CD4-positive, alpha-beta T cell treated with Interleukin-21 for 1 hour (primary cell): Measurements from ENCODE around the gene TTC7B.

Source experiments
- DNase-seq: peaks from one replicate; pipeline ENCODE4 v3.0.0-alpha.2; 2020

The TTC7B gene

GRCh38 chr14:90570461-90570860 is 245.8 kb downstream of the TTC7B start:
- DNase-seq: no peak

DNA sequence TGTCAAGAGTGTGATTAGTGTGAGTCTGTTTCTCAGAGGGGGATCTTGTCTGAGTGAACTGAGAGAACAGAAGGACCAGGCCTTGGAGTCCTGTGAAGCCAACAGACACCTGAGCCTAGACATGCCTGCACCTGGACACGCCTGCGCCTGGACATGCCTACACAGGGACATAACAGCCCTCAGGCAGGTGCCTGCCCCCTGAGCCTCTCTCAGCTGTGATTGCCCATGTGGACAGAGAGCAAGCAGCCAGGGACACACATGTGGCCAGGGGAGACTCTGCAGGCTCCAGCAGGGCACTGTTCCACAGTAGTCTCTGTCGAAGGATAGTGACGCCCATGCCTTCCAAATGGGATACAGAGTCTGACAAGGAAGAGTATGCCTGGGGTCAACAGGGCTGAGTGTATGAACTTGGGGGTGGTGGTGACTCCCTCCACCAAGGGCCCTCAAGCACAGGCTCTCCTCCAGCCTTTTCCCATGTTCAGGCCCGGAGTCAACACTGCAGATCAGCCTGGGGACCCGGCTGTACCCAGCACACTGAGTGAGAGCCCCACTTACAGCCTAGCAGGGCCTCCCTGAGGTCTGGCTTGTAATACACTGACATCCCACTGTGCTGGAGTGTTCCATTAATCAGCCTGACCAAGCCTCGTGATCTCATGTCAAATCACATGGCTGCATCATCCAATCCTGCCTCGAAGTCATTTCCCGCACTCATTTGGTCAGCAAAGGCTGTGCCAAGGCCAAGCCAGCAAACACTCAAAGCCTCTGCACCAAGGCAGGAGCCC is 246.4 kb downstream of the TTC7B start:
- no peak for DNase-seq

GRCh38 chr14:90569201-90569600 is 247.0 kb downstream of the TTC7B start:
- no peak for DNase-seq

GRCh38 chr14:90568405-90568804 is 247.8 kb downstream of the TTC7B start:
- DNase-seq: no peak

- DNase-seq: no peak
Measured at GRCh38 chr14:90567991-90568390, 248.2 kb downstream of the TTC7B start.

GRCh38 chr14:90567191-90567590 is 249.0 kb downstream of the TTC7B start:
- DNase-seq: no peak

DNA sequence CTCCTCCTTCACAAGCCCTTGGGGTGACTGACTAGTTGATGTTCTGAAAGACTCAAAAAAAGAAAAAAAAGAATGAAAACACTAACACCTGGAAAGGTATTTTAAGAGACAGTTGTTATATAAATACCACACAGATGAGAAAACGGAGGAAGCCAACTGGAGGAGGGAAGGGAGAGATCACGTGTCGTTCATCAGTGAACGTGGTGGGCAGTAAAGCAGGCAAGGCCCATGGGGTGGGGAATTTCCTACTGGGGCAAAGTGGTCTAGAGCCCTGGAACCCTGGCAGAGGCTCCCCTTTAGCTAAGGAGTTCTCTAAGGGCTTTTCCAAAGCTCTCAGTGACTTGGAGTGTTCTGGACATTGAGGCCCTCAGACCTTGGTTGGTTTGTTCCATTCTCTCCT is 249.7 kb downstream of the TTC7B start:
- no peak for DNase-seq

- DNase-seq: no peak
Measured at GRCh38 chr14:90564496-90564895, 251.7 kb downstream of the TTC7B start.

DNA sequence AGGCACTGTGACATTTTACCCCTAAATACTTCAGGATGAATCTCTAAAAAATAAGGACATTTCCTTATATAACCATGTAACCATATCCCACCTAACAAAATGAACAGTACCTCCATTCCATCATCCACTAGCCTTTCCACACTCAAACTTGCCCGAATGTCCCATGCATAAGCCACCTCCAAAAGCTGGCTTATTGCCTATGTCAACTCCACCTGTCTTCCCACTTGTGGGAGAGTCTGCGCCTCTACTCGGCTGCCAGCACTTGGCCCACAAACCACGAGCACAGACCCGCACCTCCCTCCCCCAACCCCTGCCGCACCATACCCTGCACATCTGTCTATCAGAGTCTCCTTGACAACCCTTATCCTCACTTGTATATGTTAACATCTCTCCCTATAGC is 253.6 kb downstream of the TTC7B start:
- no peak for DNase-seq

GRCh38 chr14:90561920-90562319 is 254.3 kb downstream of the TTC7B start:
- DNase-seq: no peak

- DNase-seq: no peak
Measured at GRCh38 chr14:90560991-90561390, 255.2 kb downstream of the TTC7B start.

DNA sequence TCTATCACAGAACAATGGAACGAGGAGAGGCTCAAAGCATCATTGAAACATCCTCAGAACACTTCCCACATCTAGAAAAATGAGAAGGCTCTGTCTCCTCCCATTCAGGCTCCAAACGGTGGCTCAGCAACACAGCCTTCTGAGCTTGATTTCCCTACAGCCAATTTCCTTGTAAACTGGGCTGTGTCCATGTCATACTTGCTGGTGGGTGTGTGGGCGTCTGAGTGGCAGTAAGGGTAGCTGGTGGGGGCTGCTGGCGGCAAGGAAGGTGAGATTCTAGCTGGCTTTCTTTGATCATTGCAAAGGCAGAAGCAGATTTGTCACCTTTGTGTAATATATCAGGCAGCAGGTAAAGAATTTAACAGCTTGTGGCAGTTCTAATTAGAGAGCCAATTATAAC is 255.7 kb downstream of the TTC7B start:
- DNase-seq: no peak

DNA sequence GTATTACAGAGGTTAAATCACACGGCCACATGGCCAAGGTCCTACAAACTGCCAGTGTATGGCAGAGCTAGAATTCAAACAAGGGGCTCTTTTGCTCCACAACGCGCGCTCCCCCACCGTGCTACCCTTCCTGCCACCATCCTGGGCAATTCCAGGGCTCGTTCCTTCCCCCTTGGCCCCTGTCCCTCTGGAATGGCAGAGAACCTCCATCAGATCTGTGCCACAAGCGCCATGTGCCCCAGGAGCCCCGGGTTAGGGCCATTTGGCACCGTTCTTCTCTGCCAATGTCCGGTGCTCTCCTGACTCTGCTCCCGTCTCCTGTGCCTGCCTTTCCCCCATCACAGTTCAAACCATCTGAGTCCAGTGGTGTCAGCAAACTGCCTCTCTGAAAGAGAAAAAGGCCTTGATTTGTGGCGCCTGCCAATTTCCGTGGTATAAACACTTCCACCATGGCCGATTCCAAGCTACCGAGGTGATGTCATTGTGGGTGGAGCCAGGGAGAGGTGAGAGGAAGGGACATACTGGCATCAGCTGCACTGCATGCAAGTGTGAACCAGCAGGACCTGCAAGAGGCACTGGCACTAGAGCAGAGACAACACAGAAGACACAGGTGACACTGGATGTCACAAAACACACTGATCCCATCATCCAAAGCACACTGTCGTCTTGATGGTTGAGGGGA is 256.3 kb downstream of the TTC7B start:
- no peak for DNase-seq

DNA sequence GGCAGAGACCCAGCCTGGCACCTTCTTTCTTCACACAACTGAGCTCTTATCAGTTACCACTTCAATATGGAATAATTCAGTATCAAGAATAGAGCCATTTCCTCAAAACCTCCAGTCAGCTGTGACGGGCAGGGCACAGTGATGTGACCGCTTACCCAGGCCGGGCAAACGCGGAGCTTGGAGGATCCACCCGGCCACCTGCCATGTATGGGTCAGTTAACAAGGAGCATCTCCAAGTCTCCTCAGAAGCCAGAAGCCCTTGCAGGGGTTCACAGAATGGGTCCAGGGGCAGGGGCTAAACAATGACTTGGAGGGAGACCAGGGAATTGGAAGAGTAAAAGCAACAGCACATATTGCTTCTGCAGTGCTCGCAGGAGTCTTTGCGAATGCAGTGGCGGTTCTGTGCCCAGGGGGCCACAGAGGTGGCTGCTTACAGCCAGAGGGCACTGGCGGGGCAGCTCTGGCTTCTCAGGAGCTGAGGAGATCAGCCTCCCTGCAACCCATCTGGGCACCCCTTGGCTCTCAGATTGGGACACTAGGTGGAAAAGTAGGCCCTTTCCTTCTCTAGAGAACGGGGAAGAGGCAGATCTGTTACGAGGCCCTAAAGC is 257.1 kb downstream of the TTC7B start:
- DNase-seq: no peak

DNA sequence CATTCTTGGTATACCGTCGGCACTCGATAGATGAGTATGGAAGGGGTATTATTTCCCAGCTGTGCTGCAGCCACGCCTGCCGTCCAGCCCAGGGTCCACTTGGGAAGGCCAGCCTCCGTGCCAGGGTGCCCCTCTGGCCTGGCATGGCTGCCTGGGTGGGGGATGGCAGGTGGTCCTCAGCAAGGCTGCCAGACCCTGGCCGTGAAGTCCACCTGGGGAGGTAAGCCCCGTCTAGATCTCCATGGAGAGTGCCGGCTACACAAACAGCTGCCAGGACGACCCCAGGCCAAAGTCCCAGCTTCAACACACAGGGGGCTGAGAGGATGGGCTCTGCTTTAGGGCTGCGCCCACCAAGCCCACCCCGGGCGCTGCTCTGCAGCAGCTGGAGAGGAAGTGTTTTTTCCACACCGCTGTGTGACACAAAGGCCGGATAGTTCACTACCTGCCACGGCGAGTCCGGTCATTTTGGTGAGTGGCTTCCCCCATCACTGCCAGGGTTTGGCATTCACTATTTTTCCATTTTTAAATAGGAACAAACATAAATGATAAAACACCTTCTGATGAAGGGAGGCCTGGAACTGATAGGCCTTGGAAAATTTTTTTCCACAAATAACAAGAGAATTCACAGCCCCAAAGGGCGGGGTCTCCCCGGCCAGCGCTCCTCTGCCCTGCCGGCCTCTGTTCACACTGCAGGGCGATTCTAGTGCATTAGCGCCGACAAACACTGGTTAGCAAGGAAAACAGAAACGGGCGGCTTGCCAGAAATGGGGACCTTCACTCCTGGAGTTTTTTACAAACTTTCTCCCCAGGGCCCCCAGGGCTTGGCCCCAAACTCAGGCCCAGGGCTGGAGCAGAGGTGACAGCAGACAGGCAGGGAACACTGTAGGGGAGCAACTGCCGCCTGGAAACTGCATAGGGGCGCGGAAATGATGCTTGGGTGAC is 257.9 kb downstream of the TTC7B start:
- no peak for DNase-seq

DNA sequence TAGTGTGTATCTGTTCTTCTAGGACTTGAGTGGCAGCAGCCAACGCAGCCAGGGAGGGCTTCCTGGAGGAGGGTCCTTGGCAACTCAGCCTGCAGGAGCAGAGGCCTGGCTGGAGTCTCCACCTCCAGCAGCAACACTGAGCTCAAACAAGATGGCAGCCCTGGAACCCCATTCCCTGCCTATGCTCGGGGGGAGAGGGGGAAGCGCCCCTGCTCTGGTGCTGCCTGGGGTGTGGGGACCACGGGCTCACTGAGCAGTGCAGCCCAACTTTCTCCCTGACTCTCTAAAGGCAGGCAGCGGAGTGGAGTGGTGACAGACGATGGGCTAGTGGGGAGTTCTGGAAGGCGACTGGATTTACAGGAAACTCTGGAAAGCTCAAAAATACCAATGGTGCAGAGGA is 258.7 kb downstream of the TTC7B start:
- DNase-seq: no peak

- no peak for DNase-seq
Measured at GRCh38 chr14:90556666-90557450, 259.4 kb downstream of the TTC7B start.

DNA sequence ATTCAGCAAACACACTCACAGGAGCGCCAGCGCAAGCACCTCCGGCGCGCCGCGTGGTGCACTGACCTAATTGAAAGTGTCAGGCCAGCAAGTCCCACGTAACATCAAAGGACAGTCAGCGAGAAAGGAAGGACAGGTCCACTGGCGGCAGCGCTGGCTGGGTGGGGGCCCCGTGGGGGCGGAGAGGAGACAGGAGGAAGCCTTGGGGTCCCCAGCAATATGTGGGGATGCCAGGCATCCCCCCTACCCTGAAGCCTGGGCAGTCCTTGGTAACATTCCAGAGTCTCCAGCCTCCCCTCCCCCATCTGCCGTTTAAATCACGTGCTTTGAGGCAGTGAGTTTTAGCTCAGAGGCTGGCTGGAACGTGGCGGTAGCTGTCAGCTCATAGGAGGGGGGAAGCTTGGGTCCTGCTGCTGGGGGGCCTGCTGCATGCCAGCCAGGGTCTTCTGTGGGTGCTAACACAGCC is 260.2 kb downstream of the TTC7B start:
- no peak for DNase-seq

DNA sequence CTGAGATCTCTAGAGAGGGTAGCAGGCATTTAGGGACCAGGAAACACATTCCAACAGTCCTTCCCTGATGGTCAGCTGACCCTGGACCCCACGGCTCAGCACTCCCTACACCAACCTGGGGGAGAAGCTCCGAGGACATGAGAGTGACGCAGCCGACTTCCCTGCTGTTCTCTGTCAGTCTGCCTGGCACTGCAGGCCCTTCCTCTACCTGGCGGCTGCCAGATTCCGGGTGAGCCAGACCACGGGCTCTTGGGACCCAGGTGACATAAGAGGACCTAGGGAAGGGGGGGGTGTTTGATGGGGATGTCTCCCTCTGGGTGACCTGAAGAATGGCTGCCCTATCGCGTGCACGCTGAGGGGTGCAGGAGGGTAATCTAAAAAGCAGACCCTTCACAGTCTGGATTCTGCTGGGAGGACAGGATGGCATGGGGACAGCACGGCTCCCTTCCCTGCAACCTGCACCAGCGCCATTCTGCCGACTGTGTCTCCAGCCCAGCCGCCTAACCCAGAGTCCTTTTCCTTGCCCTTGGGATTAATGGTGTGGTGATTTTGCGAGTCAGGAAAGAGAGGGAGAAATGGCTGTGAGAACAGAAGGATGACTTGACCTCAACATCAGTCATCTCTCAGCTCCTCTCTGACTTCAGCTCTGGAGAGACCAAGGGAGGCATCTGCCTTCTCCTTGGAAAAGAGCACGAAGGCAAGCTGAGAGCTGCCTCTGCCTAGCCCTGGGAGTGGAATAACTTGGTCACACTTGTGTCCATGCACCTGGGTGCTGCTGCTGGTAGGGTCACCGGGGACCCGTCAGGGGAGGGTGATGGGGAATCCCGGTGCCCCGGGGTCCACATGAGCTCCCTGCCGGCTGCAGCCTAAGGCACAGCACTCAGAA is 260.9 kb downstream of the TTC7B start:
- DNase-seq: no peak

DNA sequence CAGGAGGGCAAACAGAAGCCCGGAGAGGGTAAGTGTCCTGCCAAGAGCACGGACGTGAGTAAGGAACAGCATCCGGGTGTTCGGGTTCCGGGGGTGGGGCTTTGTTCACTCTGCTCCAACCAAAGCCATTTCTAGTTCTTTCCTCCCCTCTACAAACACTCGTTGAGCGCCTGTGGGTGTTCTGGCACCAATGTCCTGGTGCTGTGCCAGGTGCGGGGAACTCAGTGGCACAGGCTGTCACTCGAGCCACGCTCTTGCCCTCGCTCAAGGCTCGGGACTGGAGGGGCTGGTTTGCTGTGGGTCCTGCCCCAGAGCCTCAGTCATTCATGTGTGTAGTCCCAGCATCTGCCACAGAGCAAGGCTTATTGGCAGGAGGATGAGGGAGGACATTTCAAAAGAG is 261.9 kb downstream of the TTC7B start:
- no peak for DNase-seq

- DNase-seq: no peak
Measured at GRCh38 chr14:90553921-90554336, 262.3 kb downstream of the TTC7B start.
